Activated CD8-positive, alpha-beta memory T cell treated with anti-CD3 and anti-CD28 coated beads, Interleukin-2, amount 10 ng/mL, durations not matched to agents 7 days and 5 days (primary cell): ENCODE results near the gene TMEM229B. TPM values are rescaled to one million over a fixed set of nuclear protein-coding genes. Genes with fewer than 3 reads are reported as not detected.

Experiments
- ATAC-seq: fragments of 150-1000 bp; cut with Tn5 transposase; one replicate; pipeline ENCODE4 v1.10.0; 2021; ENCODE audit warnings: moderate library complexity
- CTCF ChIA-PET: fragments of 350-600 bp; sonication (Branson Sonifier 250); formaldehyde crosslinking; loops from one replicate; lab custom pipeline; 2021; ENCODE audit warnings: antibody characterized with exemption; lab: Charles Lee
- DNase-seq: peaks from one replicate; pipeline ENCODE4 v3.0.0-alpha.2; 2020
- H3K27ac Mint-ChIP-seq: one replicate; pipeline ENCODE4 v1.8.0; 2021; ENCODE audit warnings: mild to moderate bottlenecking, mixed read lengths
- H3K27me3 Mint-ChIP-seq: one replicate; pipeline ENCODE4 v1.8.0; 2021; ENCODE audit warnings: mixed read lengths
- H3K36me3 Mint-ChIP-seq: one replicate; pipeline ENCODE4 v1.8.0; 2021; ENCODE audit warnings: mild to moderate bottlenecking, mixed read lengths
- H3K4me1 Mint-ChIP-seq: one replicate; pipeline ENCODE4 v1.8.0; 2021; ENCODE audit warnings: mixed read lengths
- H3K4me3 Mint-ChIP-seq: one replicate; pipeline ENCODE4 v1.8.0; 2021; ENCODE audit warnings: mild to moderate bottlenecking, moderate library complexity, mixed read lengths
- H3K9me3 Mint-ChIP-seq: one replicate; pipeline ENCODE4 v1.8.0; 2022; ENCODE audit warnings: low read depth, mixed read lengths
- total RNA-seq, 2 experiments: library from RNA; stranded (reverse); gene quantifications; one replicate each; pipeline ENCODE4 v1.2.3, GENCODE V29; 2021

TMEM229B gene
- total RNA-seq, 2 experiments from 2014 or later, result 5.1 to 7.0 TPM

DNA sequence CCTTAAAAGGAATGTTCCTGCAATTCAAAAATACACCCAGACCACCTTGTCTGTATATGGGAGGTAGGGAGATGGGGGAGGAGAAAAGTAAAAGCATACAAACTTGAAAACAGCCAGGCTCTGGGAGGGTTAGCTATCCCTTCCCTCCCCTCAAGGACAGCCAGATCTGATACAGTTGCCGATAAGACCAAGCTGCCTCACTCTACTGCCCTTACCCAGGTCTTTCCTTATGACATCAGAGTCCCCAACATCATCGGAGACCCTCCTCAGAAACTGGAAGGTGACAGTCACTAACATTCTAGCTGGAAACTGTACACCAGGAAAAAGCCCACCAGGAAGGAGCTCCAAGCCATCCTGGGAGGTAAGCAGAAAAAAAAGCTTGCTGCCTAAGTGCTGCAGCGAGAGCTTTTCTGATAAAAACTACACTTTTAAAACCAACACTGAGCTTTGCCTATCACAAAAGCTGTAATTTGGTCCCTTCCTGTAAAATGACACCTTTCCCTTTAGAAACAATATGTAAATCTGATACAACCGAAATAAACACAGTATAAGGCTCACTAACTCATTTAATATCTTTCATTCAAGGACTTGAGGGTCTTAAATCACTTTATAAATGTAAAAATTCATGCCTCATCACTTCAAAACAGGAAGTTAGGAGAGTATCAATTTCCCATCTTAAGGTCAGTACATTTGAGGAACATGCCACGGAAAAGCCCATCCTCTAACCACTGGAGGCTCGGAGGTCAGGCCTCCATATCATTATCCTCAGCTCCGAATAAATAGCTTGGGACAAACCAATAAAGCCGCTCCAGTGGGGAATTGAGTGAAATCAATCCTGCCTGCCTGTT is 24.2 kb upstream of the TMEM229B start:
- H3K36me3 Mint-ChIP-seq, result no peaks in the 10 kb centered on the region
- H3K4me3 Mint-ChIP-seq, result no peak overlapping the region
- no peaks in the 10 kb centered on the region for H3K9me3 Mint-ChIP-seq
- peaks cover 37% of the 10 kb centered on the region for H3K27me3 Mint-ChIP-seq
- ATAC-seq (no peak), DNase-seq (no peak)
- H3K27ac Mint-ChIP-seq, result no peak overlapping the region
- CTCF ChIA-PET, result interaction anchor here (0.7 to 4.8 kb wide), 8 partner anchors 12 to 192 kb away, joined by 3 to 21 read pairs (median 4); partner anchors contain the start of genes PIGH and TMEM229B
- H3K4me1 Mint-ChIP-seq, result peaks cover 15% of the 10 kb centered on the region

DNA sequence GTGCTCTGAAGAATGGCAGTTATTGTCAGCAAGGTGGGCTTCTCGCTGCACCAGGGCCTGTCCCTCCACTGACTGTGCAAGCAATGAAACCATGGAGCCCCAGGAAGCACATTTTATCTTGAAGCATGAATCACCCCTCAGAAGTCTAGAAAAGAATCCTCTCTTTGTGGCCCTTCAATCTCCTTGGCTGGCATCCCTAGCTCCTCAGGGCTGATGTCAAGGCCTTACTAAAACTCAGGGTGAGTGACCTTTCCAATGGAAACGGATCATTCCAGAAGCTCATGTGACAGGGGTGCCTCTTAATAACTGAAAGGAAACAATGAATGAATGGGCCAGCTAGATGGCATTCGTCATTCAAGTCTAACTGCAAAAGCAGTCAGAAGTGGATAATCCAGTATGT is 22.3 kb upstream of the TMEM229B start:
- Mint-ChIP-seq H3K4me1 (peaks cover 8% of the 10 kb centered on the region), H3K27me3 (peaks cover 30% of the 10 kb centered on the region), H3K36me3 (no peaks in the 10 kb centered on the region), H3K9me3 (no peaks in the 10 kb centered on the region), H3K4me3 (no peak overlapping the region), H3K27ac (no peak overlapping the region)
- DNase-seq (no peak), ATAC-seq (no peak)
- CTCF ChIA-PET, result interaction anchor here (0.6 to 4.8 kb wide), 4 partner anchors 8 to 193 kb away, joined by 3 to 21 read pairs (median 4); no protein-coding TSS in a partner anchor

- H3K27ac Mint-ChIP-seq, result no peak overlapping the region
- peaks cover 26% of the 10 kb centered on the region for H3K27me3 Mint-ChIP-seq
- H3K4me3 Mint-ChIP-seq, result no peak overlapping the region
- no peaks in the 10 kb centered on the region for H3K36me3 Mint-ChIP-seq
- DNase-seq, result no peak
- CTCF ChIA-PET, result interaction anchor here (1.0 to 1.3 kb wide), 3 partner anchors 10 to 83 kb away, joined by 3 read pairs; no protein-coding TSS in a partner anchor
- H3K4me1 Mint-ChIP-seq, result peaks cover 5% of the 10 kb centered on the region
- no peaks in the 10 kb centered on the region for H3K9me3 Mint-ChIP-seq
- no peak for ATAC-seq
Observed at GRCh38 chr14:67510121-67510520, 21.6 kb upstream of the TMEM229B start.

GRCh38 chr14:67508956-67509355 is 20.4 kb upstream of the TMEM229B start:
- H3K27me3 Mint-ChIP-seq, result peaks cover 26% of the 10 kb centered on the region
- peaks cover under 1% of the 10 kb centered on the region for H3K4me1 Mint-ChIP-seq
- ATAC-seq (no peak), DNase-seq (no peak)
- H3K27ac Mint-ChIP-seq, result no peak overlapping the region
- CTCF ChIA-PET, result interaction anchor here (1.1 to 1.6 kb wide), 3 partner anchors 17 to 82 kb away, joined by 3 to 6 read pairs (median 3); no protein-coding TSS in a partner anchor
- no peak overlapping the region for H3K4me3 Mint-ChIP-seq
- no peaks in the 10 kb centered on the region for H3K9me3 Mint-ChIP-seq
- no peaks in the 10 kb centered on the region for H3K36me3 Mint-ChIP-seq

- Mint-ChIP-seq H3K36me3 (no peaks in the 10 kb centered on the region), H3K27me3 (peaks cover 6% of the 10 kb centered on the region), H3K4me1 (no peaks in the 10 kb centered on the region), H3K4me3 (no peak overlapping the region), H3K27ac (no peak overlapping the region), H3K9me3 (no peaks in the 10 kb centered on the region)
- DNase-seq (no peak), ATAC-seq (no peak)
- CTCF ChIA-PET, result interaction anchor here (0.7 to 1.5 kb wide), 2 partner anchors 22 to 66 kb away, joined by 4 read pairs; no protein-coding TSS in a partner anchor
Observed at GRCh38 chr14:67505254-67505653, 16.7 kb upstream of the TMEM229B start.

- no peaks in the 10 kb centered on the region for H3K36me3 Mint-ChIP-seq
- DNase-seq (no peak), ATAC-seq (no peak)
- CTCF ChIA-PET, result no interaction called here
- no peak overlapping the region for H3K27ac Mint-ChIP-seq
- no peaks in the 10 kb centered on the region for H3K9me3 Mint-ChIP-seq
- no peak overlapping the region for H3K4me3 Mint-ChIP-seq
- H3K27me3 Mint-ChIP-seq, result peaks cover 6% of the 10 kb centered on the region
- no peaks in the 10 kb centered on the region for H3K4me1 Mint-ChIP-seq
Observed at GRCh38 chr14:67503331-67503730, 14.8 kb upstream of the TMEM229B start.

GRCh38 chr14:67502867-67503266 is 14.3 kb upstream of the TMEM229B start:
- no peaks in the 10 kb centered on the region for H3K36me3 Mint-ChIP-seq
- H3K27me3 Mint-ChIP-seq, result peaks cover 6% of the 10 kb centered on the region
- peaks cover 4% of the 10 kb centered on the region for H3K4me1 Mint-ChIP-seq
- DNase-seq (no peak), ATAC-seq (no peak)
- no peak overlapping the region for H3K27ac Mint-ChIP-seq
- CTCF ChIA-PET, result interaction anchor here (0.7 kb wide), 1 partner anchor 8 kb away, joined by 4 read pairs; no protein-coding TSS in a partner anchor
- H3K9me3 Mint-ChIP-seq, result no peaks in the 10 kb centered on the region
- no peak overlapping the region for H3K4me3 Mint-ChIP-seq

GRCh38 chr14:67501670-67502069 is 13.1 kb upstream of the TMEM229B start:
- no peak overlapping the region for H3K4me3 Mint-ChIP-seq
- ATAC-seq (no peak), DNase-seq (no peak)
- H3K9me3 Mint-ChIP-seq, result no peaks in the 10 kb centered on the region
- CTCF ChIA-PET, result no interaction called here
- H3K4me1 Mint-ChIP-seq, result peaks cover 9% of the 10 kb centered on the region
- no peak overlapping the region for H3K27ac Mint-ChIP-seq
- H3K27me3 Mint-ChIP-seq, result peaks cover 4% of the 10 kb centered on the region
- H3K36me3 Mint-ChIP-seq, result no peaks in the 10 kb centered on the region

DNA sequence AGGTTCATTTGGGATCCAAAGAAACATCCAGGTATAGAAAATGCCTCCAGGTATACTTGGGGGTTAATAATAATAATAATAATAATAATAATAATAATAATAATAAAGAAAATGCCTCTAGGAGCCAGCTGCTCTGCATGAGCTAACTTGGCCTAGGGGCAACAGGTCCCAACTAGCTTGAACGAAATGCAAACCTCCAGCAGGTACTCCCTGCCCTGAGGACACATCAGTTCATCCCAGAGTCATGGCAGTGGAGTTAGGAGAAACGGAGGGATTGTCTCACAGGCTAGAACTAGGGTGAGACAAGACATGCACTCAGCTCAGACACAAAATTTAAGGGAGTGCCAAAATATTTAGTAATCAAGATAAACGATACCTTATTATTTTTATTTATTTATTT is 12.5 kb upstream of the TMEM229B start:
- H3K36me3 Mint-ChIP-seq, result no peaks in the 10 kb centered on the region
- DNase-seq (no peak), ATAC-seq (no peak)
- no peaks in the 10 kb centered on the region for H3K27me3 Mint-ChIP-seq
- H3K4me1 Mint-ChIP-seq, result peaks cover 9% of the 10 kb centered on the region
- CTCF ChIA-PET, result interaction anchor here (1.2 kb wide), 1 partner anchor 9 kb away, joined by 3 read pairs; no protein-coding TSS in a partner anchor
- H3K4me3 Mint-ChIP-seq, result no peak overlapping the region
- no peaks in the 10 kb centered on the region for H3K9me3 Mint-ChIP-seq
- no peak overlapping the region for H3K27ac Mint-ChIP-seq

- Mint-ChIP-seq H3K4me3 (no peak overlapping the region), H3K27me3 (no peaks in the 10 kb centered on the region), H3K36me3 (peaks cover 13% of the 10 kb centered on the region), H3K27ac (no peak overlapping the region), H3K9me3 (peaks cover 13% of the 10 kb centered on the region), H3K4me1 (peaks cover 9% of the 10 kb centered on the region)
- CTCF ChIA-PET, result no interaction called here
- DNase-seq, result no peak
- no peak for ATAC-seq
Observed at GRCh38 chr14:67497716-67498115, 9.2 kb upstream of the TMEM229B start.

- Mint-ChIP-seq H3K36me3 (peaks cover 14% of the 10 kb centered on the region), H3K4me3 (no peak overlapping the region), H3K27ac (no peak overlapping the region), H3K27me3 (no peaks in the 10 kb centered on the region), H3K4me1 (peaks cover 9% of the 10 kb centered on the region), H3K9me3 (peaks cover 15% of the 10 kb centered on the region)
- no peak for DNase-seq
- CTCF ChIA-PET, result no interaction called here
- no peak for ATAC-seq
Observed at GRCh38 chr14:67497216-67497615, 8.7 kb upstream of the TMEM229B start.

- Mint-ChIP-seq H3K4me3 (no peak overlapping the region), H3K27ac (no peak overlapping the region), H3K27me3 (peaks cover 6% of the 10 kb centered on the region), H3K4me1 (peaks cover 9% of the 10 kb centered on the region), H3K36me3 (peaks cover 14% of the 10 kb centered on the region), H3K9me3 (peaks cover 15% of the 10 kb centered on the region)
- ATAC-seq (no peak), DNase-seq (no peak)
- CTCF ChIA-PET, result no interaction called here
Observed at GRCh38 chr14:67495827-67496226, 7.3 kb upstream of the TMEM229B start.

DNA sequence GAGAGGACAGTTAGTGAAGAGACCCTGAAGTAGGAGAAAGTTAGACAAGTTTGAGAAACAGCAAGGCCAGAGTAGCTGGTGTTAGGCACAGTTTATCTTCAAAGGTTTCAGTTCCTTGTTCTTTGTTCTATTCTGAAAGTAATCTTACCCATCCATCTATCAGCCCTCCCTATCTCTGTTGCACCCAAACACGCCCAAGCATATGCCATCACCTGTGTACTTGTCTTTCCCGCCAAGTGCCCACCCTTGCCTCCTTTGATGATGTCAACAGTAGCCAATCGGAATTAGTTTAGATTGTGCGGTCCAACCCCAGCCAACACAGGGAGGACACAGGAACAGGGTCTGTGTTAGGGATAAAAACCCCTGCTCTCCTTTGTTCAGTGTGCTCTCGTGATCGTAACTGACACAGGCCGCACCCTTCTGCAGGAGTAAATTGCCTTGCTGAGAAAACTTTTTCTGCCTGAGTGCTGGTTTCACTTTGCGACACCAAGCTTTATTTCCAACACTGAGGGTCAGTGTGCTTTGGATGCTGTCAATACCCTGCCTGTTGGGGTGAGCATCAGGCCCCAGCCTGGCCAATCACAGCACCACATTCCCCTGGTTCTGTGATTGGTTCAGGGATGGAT is 4.7 kb upstream of the TMEM229B start:
- ATAC-seq (no peak), DNase-seq (no peak)
- Mint-ChIP-seq H3K4me3 (no peak overlapping the region), H3K36me3 (peaks cover 14% of the 10 kb centered on the region), H3K4me1 (peaks cover 28% of the 10 kb centered on the region), H3K27ac (no peak overlapping the region), H3K27me3 (peaks cover 12% of the 10 kb centered on the region), H3K9me3 (peaks cover 15% of the 10 kb centered on the region)
- CTCF ChIA-PET, result no interaction called here
